ENCODE data around the gene COG2. TPM values are rescaled to one million over a fixed set of nuclear protein-coding genes. Genes with fewer than 3 reads are reported as not detected.

Gene COG2
- total and polyA plus RNA-seq, 2 of the 13 experiments (the other 11 are each of a cell fraction or from before 2014, with no cell fraction given), result 16.8 to 36.3 TPM

DNA sequence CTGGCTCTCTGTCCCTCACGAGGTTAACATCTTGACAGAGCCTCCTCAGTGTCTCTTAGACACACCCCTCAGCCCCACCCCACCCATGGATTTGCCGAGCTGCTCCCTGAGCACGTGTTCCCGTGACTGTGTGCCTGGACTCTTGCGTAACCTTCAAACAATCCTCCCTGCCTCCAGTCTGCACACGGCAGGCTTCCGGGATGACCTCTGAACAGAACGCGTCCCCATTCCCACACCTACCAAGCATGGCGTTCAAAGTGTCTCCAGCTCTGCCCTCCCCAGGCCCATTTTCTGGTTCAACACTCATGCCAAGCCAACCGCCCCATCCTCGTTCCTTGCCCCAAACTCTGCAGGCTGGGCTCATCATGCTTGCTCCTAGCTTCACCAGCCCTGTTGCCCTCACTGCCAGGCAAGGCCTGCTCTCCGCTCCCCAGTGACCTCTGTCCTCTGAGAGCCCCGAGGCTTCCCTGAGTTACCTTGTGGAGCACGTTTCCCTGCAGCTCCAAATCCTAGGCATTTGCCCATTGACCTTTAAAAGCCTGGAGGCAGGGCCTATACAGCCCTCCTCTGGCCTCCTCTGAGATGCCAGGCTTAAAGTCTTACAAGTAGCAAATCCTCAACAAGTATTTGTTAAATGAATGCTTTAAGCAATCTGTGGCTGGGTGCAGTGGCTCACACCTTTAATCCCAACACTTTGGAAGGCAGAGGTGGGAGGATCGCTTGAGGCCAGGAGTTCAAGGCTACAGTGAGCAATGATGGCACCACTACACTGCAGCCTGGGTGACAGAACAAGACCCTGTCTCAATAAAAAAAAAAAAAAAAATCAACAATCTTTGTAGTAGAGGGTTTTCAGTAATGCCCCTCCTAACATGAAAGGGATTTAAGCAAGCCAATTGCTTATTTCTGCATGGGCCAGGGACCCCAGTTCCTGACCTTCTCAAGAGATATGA, 66.6 kb downstream of the COG2 start (continued):
- TF ChIP-seq, protein P1, sequence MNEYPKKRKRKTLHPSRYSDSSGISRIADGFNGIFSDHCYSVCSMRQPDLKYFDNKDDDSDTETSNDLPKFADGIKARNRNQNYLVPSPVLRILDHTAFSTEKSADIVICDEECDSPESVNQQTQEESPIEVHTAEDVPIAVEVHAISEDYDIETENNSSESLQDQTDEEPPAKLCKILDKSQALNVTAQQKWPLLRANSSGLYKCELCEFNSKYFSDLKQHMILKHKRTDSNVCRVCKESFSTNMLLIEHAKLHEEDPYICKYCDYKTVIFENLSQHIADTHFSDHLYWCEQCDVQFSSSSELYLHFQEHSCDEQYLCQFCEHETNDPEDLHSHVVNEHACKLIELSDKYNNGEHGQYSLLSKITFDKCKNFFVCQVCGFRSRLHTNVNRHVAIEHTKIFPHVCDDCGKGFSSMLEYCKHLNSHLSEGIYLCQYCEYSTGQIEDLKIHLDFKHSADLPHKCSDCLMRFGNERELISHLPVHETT (CRISPR knock-in tag; conservative IDR thresholded peaks at IDR 0.05), result peak; percentile 68; the same call in 1 of the 2 replicates
- no peak for TF ChIP-seq SRSF9 (IDR thresholded peaks at IDR 0.05; ENCODE audit: borderline replicate concordance, insufficient read depth, low read depth, low read length, poor library complexity, severe bottlenecking)
- no peak for TF ChIP-seq SOX6 (IDR thresholded peaks at IDR 0.05)
- TF ChIP-seq SOX6 (CRISPR knock-in tag; IDR thresholded peaks at IDR 0.05), result peak; percentile 97
- TF ChIP-seq ETV6 (CRISPR knock-in tag; conservative IDR thresholded peaks at IDR 0.05), result peak; percentile 40; the same call in 1 of the 2 replicates
- TF ChIP-seq TBL1XR1 (IDR thresholded peaks at IDR 0.05; ENCODE audit: borderline replicate concordance, low read length, partially characterized antibody), result peak; percentile 64
- TF ChIP-seq, protein P2, sequence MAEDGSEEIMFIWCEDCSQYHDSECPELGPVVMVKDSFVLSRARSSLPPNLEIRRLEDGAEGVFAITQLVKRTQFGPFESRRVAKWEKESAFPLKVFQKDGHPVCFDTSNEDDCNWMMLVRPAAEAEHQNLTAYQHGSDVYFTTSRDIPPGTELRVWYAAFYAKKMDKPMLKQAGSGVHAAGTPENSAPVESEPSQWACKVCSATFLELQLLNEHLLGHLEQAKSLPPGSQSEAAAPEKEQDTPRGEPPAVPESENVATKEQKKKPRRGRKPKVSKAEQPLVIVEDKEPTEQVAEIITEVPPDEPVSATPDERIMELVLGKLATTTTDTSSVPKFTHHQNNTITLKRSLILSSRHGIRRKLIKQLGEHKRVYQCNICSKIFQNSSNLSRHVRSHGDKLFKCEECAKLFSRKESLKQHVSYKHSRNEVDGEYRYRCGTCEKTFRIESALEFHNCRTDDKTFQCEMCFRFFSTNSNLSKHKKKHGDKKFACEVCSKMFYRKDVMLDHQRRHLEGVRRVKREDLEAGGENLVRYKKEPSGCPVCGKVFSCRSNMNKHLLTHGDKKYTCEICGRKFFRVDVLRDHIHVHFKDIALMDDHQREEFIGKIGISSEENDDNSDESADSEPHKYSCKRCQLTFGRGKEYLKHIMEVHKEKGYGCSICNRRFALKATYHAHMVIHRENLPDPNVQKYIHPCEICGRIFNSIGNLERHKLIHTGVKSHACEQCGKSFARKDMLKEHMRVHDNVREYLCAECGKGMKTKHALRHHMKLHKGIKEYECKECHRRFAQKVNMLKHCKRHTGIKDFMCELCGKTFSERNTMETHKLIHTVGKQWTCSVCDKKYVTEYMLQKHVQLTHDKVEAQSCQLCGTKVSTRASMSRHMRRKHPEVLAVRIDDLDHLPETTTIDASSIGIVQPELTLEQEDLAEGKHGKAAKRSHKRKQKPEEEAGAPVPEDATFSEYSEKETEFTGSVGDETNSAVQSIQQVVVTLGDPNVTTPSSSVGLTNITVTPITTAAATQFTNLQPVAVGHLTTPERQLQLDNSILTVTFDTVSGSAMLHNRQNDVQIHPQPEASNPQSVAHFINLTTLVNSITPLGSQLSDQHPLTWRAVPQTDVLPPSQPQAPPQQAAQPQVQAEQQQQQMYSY (CRISPR knock-in tag; IDR thresholded peaks at IDR 0.05), result no peak
- TF ChIP-seq CC2D1A (CRISPR knock-in tag; IDR thresholded peaks at IDR 0.05), result no peak
- TF ChIP-seq ZNF260 (CRISPR knock-in tag; IDR thresholded peaks at IDR 0.05; ENCODE audit: borderline replicate concordance, low read depth), result no peak
- no peak; the same call in 1 of the 2 replicates for TF ChIP-seq ZBTB3 (CRISPR knock-in tag; IDR thresholded peaks at IDR 0.05; ENCODE audit: borderline replicate concordance, low read depth)
- TF ChIP-seq, protein P3, sequence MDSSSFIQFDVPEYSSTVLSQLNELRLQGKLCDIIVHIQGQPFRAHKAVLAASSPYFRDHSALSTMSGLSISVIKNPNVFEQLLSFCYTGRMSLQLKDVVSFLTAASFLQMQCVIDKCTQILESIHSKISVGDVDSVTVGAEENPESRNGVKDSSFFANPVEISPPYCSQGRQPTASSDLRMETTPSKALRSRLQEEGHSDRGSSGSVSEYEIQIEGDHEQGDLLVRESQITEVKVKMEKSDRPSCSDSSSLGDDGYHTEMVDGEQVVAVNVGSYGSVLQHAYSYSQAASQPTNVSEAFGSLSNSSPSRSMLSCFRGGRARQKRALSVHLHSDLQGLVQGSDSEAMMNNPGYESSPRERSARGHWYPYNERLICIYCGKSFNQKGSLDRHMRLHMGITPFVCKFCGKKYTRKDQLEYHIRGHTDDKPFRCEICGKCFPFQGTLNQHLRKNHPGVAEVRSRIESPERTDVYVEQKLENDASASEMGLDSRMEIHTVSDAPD (CRISPR knock-in tag; IDR thresholded peaks at IDR 0.05), result peak; percentile 89
- no peak for TF ChIP-seq TSC22D2 (CRISPR knock-in tag; IDR thresholded peaks at IDR 0.05; ENCODE audit: borderline replicate concordance)
- no peak for TF ChIP-seq ATM (IDR thresholded peaks at IDR 0.05; ENCODE audit: borderline replicate concordance)
- TF ChIP-seq, protein P4, sequence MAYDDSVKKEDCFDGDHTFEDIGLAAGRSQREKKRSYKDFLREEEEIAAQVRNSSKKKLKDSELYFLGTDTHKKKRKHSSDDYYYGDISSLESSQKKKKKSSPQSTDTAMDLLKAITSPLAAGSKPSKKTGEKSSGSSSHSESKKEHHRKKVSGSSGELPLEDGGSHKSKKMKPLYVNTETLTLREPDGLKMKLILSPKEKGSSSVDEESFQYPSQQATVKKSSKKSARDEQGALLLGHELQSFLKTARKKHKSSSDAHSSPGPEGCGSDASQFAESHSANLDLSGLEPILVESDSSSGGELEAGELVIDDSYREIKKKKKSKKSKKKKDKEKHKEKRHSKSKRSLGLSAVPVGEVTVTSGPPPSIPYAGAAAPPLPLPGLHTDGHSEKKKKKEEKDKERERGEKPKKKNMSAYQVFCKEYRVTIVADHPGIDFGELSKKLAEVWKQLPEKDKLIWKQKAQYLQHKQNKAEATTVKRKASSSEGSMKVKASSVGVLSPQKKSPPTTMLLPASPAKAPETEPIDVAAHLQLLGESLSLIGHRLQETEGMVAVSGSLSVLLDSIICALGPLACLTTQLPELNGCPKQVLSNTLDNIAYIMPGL (CRISPR knock-in tag; IDR thresholded peaks at IDR 0.05; ENCODE audit: borderline replicate concordance in 1 of 2, low read depth in 1 of 2), result peak in 1 of 2 experiments; percentile 71; a peak in 2 of 4 replicates
- TF ChIP-seq ZNF547 (CRISPR knock-in tag; IDR thresholded peaks at IDR 0.05), result no peak; the same call in 1 of the 2 replicates
- TF ChIP-seq, protein P5, sequence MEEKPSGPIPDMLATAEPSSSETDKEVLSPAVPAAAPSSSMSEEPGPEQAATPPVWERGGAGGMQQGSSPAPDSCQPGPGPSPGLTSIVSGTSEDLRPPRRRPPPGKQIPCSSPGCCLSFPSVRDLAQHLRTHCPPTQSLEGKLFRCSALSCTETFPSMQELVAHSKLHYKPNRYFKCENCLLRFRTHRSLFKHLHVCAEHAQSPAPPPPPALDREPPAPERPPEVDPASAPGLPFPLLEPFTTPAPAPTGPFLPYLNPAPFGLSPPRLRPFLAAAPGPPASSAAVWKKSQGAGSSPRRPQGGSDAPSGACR (CRISPR knock-in tag; IDR thresholded peaks at IDR 0.05), result peak; percentile 84; the same call in 1 of the 2 replicates
